NT2/D1 (cell line): ENCODE data around the gene KANK2.

Experiments
- DNase-seq: peaks from one replicate; pipeline ENCODE4 v3.0.0-alpha.2; 2011; ENCODE audit warnings: low read depth, low spot score
- H3K27me3 ChIP-seq: 2 replicates; pipeline ENCODE4 v1.6.0; 2011; ENCODE audit warnings: mild to moderate bottlenecking; ENCODE audit not compliant: insufficient read length, insufficient read depth
- H3K36me3 ChIP-seq: 2 replicates; pipeline ENCODE4 v1.6.1; 2011; ENCODE audit warnings: mild to moderate bottlenecking, low read length, mixed read lengths; ENCODE audit not compliant: insufficient read depth, insufficient read length
- H3K4me1 ChIP-seq: 2 replicates; pipeline ENCODE4 v1.5.1; 2011; ENCODE audit not compliant: insufficient read depth, insufficient read length
- H3K4me3 ChIP-seq: 2 replicates; pipeline ENCODE4 v1.5.1; 2011; ENCODE audit warnings: low read depth; ENCODE audit not compliant: insufficient read length
- H3K9ac ChIP-seq: 2 replicates; pipeline ENCODE4 v1.6.0; 2011; ENCODE audit warnings: low read depth; ENCODE audit not compliant: insufficient read length
- H3K9me3 ChIP-seq: 2 replicates; pipeline ENCODE4 v1.5.1; 2011; ENCODE audit warnings: mild to moderate bottlenecking, low read length; ENCODE audit not compliant: insufficient read depth
- SUZ12 ChIP-seq: IDR thresholded peaks from 2 replicates; pipeline ENCODE4 v1.6.1; 2011; ENCODE audit not compliant: insufficient read length, insufficient read depth; ENCODE audit errors: extremely low read depth
- YY1 ChIP-seq: IDR thresholded peaks from 2 replicates; pipeline ENCODE4 v1.6.1; 2011; ENCODE audit not compliant: insufficient read length, insufficient read depth
- ZNF274 ChIP-seq: IDR thresholded peaks from 2 replicates; pipeline ENCODE4 v1.6.1; 2011; ENCODE audit warnings: mild to moderate bottlenecking, low read depth, low read length

KANK2 gene

DNA sequence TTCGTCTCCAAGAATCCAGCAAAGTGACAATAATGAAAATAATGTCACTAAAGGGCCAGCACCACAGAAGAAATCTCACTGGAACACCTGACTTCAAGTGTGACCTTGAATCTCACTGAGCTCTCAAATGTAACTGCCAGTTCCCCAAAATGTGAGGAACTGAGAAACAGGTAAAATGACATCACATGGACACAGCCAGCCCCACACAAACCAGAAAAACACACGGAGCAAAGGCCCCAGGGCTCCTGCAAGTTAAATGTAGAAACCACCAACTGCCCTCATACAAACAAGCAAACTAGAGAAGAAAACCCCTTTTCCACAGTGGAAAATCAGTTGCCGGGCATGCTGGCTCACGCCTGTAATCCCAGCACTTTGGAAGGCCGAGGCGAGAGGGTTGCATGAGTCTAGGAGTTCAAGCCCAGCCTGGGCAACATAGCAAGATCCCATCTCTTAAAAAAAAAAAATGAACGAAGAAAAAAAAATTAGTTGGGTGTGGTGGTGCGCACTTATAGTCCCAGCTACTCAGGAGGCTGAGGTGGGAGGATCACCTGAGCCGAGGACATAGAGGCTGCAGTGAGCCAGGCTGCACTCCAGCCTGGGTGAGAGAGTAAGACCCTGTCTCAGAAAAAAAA, 8.7 kb upstream of the KANK2 start:
- Histone ChIP-seq H3K4me1 (peaks cover 2% of the 10 kb centered on the region), H3K27me3 (no peaks in the 10 kb centered on the region), H3K9ac (no peak overlapping the region), H3K9me3 (no peaks in the 10 kb centered on the region), H3K4me3 (no peak overlapping the region), H3K36me3 (peaks cover 40% of the 10 kb centered on the region)
- TF ChIP-seq YY1, result no peak
- TF ChIP-seq ZNF274, result no peak
- TF ChIP-seq SUZ12, result no peak
- DNase-seq, result no peak

DNA sequence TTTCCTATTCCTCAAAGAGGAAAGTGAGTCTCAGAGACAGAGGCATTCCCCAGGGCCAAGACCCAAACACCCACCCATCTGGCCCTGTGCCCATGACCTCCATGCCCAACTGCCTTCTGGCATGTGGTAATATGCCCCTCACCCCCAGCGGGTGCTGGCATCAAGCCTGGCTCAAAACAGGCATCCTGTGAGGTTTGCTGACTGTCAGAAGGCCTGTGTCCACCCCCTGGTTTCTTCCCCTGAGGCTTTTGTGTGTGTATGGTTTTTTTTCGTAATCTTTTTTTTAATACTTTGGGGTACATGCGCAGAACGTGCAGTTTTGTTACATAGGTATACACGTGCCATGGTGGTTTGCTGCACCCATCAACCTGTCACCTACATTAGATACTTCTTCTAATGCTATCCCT, 7.6 kb upstream of the KANK2 start:
- TF ChIP-seq YY1, result no peak
- TF ChIP-seq SUZ12, result no peak
- no peak for TF ChIP-seq ZNF274
- peaks cover 37% of the 10 kb centered on the region for H3K36me3 ChIP-seq

DNA sequence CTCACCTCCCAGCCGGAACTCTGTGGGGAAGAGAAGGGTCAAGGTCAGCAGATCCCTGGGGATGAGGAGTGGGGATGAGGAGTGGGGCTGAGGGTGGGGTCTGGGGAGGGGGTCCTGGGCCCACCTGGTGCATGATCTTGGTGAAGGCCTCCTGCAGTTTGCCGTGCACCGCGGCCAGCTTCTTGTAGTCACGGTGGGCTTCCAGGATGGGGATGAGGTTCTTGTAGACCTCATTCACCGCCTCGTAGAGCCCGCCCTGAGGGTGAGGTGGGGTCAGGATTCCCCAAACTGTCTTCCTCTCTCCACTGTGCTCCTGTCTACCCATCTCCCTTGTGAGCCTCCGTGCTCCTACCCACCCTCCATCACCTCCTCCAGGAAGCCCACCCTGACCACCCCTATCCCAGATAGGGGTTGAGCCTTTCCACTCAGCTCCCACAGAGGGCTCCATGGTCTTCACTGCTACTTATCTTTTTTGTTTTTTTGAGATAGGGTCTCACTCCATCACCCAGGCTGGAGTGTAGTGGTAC, 6.8 kb upstream of the KANK2 start:
- Histone ChIP-seq H3K36me3 (peaks cover 37% of the 10 kb centered on the region), H3K4me3 (no peak overlapping the region), H3K27me3 (no peaks in the 10 kb centered on the region), H3K9me3 (no peaks in the 10 kb centered on the region), H3K4me1 (peaks cover 2% of the 10 kb centered on the region), H3K9ac (no peak overlapping the region)
- no peak for DNase-seq
- no peak for TF ChIP-seq ZNF274
- TF ChIP-seq YY1, result no peak
- no peak for TF ChIP-seq SUZ12

More for the DNA sequence above, 7.6 kb upstream of the KANK2 start:
- Histone ChIP-seq H3K9ac (no peak overlapping the region), H3K4me1 (peaks cover 2% of the 10 kb centered on the region), H3K4me3 (no peak overlapping the region), H3K27me3 (no peaks in the 10 kb centered on the region), H3K9me3 (no peaks in the 10 kb centered on the region)
- no peak for DNase-seq

DNA sequence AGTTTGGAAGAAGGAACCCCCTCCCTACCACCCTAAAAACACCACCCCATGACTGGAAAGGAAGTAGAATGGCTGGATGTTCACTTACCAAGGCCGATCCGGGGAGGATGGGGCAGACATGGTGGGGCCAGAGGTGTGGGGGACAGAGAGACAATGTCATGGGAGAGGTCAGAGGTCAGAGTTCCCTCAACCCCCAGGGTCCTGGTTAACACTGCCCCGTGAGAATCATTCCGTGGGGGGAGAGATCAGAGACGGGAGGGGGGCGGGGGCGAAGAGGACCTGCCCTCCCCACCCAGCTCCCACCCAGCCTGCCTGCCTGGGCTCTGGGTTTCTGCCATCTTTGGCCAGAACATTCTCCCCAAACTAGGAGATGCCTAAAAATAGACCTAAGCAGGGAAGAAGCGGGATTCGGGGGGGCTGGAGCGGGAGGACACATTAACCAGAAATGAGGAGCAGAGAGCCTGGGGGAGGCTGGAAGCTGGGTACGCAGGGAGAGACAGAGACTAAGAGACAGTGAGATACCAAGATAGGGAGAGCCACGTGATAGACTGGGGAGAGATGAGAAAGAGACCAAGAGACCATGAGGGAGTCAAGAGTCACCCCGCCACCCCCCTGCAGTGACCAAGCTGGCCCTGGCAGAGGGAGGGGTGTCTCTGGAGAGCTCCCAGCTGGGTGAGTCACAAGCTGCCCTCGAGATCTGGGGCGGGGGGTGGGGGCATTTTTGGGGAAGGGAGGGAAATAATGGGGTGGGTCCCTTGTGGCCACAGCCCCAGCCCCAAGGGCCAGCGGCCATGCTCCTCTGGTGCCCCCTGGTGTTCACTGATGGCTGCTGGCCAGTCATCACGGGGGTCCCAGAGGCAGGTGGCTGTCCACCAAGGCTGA, 6.1 kb upstream of the KANK2 start:
- peaks cover 2% of the 10 kb centered on the region for H3K4me1 ChIP-seq
- no peak for DNase-seq
- no peaks in the 10 kb centered on the region for H3K27me3 ChIP-seq
- no peak overlapping the region for H3K4me3 ChIP-seq
- H3K36me3 ChIP-seq, result peaks cover 30% of the 10 kb centered on the region
- H3K9me3 ChIP-seq, result no peaks in the 10 kb centered on the region
- no peak for TF ChIP-seq ZNF274
- no peak for TF ChIP-seq SUZ12
- TF ChIP-seq YY1, result no peak
- H3K9ac ChIP-seq, result peak overlapping the region; percentile 17

- Histone ChIP-seq H3K4me3 (no peak overlapping the region), H3K9ac (peak overlapping the region; percentile 17), H3K4me1 (peaks cover 2% of the 10 kb centered on the region), H3K36me3 (peaks cover 28% of the 10 kb centered on the region), H3K27me3 (no peaks in the 10 kb centered on the region), H3K9me3 (no peaks in the 10 kb centered on the region)
- DNase-seq, result no peak
- TF ChIP-seq SUZ12 (no peak), ZNF274 (no peak), YY1 (no peak)
Observed at GRCh38 chr19:11202488-11203193, 5.3 kb upstream of the KANK2 start.

- Histone ChIP-seq H3K4me1 (peaks cover 2% of the 10 kb centered on the region), H3K4me3 (no peak overlapping the region), H3K9ac (no peak overlapping the region), H3K9me3 (no peaks in the 10 kb centered on the region), H3K36me3 (peaks cover 28% of the 10 kb centered on the region), H3K27me3 (no peaks in the 10 kb centered on the region)
- no peak for TF ChIP-seq ZNF274
- TF ChIP-seq SUZ12, result no peak
- no peak for TF ChIP-seq YY1
- DNase-seq, result no peak
Observed at GRCh38 chr19:11201791-11202190, 4.4 kb upstream of the KANK2 start.
